GM19240 (cell line): ENCODE data around the gene TTC16.
"Not testable (repeated sequence)": the region's sequence is repeated elsewhere in the genome, so short reads cannot be mapped to it uniquely, and the experiment has no call there.

ENCODE experiments used
- DNase-seq: peaks from one replicate; pipeline ENCODE4 v3.0.0; 2011; ENCODE audit warnings: low spot score; ENCODE audit not compliant: insufficient read length

Gene TTC16

DNA sequence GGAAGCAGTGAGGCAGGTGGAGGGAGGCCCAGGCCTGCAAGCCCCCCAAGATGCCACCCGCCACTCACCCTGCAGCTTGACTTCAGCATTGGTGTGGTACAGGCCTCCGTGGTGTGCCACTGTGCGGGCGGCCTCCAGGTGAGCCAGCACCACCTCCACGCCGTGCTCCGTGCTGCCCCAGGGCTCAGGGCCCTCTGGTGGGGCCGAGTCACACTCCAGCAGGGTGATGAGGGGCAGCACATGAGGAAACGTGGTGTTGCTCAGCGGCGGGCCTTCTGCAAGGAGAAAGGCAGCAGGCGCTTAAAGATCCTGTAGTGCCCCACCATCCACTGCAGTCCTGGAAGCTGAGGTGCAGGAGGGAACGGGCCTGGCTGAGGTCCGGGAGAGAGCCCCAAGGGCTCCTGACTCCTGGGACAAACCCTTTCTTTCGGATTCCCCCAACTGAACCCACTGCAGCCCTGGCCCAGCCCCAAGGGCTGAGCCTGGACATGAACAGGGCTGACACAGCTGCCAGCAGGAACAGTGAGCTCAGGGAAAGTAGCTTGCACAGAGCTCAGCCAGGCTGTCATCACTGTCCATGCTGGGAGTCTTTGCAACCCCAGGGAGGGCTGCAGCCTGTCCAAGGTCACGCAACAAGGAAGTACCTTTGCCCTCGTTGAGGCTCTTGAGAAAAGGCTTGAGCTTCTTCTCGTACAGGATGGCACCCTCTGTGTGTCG is 23.9 kb downstream of the TTC16 start:
- DNase-seq: no peak

DNA sequence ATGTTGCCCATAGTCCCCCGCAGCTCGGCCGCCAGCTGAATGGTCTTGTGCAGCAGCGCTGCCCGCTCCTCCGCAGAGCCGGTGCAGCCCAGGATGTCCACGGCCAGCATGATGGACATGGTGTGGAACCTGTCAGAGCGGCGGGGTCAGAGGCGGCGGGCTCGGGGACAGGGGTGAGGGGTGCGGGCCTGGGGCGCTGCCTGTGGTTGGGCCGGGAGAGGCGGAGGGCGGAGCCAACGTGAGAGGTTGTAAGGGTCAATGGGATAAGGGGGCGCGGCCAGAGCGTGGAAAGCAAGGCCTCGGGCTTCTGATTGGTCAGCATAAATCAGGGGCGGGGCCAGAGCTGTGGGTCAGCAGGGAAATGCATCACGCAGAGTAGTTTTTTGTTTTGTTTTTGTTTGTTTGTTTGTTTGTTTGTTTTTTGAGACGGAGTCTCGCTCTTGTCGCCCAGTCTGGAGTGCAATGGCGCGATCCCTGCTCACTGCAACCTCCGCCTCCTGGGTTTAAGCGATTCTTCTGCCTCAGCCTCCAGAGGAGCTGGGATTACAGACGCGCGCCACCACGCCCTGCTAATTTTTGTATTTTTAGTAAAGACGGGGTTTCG is 26.1 kb downstream of the TTC16 start:
- no peak for DNase-seq

DNA sequence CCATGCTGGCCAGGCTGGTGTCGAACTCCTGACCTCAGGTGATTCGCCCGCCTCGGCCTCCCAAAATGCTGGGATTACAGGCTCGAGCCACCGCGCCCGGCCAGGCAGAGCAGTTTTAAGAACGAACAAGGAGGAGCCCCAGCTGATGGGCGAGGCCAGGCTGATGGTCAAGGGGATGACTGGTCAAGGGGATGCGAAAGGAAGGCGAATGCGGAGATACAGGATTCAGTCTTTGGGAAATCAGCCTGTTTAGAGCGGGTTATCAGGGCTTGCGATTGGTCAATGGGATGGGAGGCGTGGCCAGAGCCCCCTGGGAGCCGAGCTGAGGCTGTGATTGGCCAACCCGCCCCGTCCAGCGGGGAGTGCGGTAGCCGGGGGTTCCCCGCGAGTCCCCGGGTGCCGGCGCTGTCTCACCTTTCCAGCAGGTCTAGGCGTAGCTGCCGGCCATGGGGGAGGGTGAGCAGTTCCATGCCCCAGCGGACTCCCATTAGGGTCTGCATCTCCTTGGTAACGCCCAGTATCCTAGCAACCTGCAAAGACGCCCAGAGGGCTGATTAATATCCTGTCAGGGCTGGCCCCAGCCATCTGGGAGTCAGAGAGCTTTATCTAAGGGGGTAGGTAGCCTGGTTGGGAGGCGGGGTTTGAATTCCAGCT is 26.7 kb downstream of the TTC16 start:
- no peak for DNase-seq

DNA sequence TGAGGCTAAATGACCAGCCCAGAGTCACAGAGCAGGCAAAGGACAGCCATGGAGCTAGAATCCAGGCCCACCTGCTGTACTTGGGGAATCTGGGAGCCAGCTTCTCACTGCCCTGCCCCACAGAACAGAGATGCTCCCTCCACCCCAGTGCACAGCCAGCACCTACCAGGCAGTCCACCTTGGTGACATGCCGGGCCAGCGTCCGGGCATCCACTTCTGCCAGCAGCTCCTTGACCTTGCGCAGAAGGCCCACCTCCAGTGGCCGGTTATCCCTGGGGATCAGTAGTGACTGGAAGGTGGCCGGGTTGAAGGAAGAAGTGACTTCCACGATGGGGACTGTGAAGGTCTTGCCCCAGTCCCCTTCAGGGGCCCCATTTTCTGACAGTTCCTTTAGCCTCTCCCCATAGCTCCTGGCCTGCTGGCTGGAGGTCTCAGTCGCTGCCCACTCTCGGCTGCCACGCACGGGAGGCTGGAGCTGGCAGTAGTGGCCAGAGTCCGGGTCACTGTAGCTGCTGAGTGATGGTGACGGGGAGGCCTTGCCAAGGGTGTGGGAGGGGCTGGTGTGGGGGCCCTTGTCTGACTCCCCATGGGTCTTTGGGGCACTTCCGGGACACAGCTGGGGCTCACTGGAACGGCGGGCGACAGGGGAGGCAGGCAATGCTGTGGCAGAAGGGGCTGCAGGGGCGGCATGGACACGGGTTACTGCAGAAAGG is 28.7 kb downstream of the TTC16 start:
- no peak for DNase-seq

DNA sequence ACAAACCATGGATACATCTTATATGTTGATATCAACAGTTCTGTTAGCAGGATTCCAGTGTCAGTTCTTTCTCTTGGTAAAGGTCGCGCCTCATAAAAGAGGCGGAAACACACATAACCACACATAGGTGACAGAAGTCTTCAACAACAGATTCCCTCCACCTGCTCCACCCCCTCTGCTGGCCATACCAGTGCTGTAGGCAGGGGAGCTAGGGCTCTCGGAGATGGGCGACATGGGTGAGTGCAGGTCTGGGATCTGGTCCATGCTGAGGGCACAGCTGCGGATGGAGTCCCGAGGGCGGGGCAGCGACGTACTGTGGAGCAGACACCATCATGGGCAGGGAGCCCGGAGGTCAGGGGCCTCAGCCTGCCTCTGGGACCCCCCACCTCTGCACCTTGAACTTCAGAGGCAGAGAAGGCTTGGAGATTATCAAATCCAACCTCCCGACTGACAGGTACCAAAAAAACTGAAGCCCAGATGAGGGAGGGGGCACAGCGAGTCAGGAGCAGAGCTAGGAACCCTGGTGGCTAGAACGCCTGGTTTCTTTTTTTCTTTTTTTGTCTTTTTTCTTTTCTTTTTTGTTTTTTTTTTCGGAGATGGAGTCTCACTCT is 31.2 kb downstream of the TTC16 start:
- DNase-seq: no peak

DNA sequence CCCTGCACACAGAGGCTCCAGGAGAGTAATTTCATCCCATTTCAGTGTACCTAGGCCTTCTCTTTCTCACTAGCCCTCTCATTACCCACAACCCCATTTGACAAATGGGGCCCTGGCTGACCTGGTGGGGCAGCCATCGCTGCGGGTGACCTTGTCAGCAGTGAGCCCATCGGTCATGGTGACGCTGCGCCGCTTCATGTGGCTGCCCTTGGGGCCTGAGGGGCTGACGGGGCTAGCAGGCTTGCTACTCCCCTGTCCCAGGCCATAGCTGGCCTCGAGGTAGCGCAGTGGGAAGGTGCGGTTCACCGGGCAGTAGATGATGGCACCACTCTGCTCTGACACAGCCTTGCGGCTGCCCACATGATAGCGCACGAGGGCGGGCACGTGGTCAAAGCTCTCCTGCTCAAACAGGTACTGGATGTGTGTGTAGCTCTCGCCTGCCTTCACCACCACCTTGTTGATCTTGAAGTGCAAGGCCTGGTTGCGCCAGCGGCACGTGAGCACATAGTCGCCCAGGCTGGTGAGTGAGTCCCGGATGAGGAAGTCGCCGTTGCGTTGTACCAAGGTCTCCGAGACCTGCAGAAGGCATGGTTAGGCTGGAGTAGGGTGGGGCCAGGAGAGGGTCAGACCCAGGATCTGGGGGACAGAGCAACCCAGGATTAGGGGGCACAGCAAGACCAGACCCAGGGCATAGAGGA is 33.4 kb downstream of the TTC16 start:
- no peak for DNase-seq

DNA sequence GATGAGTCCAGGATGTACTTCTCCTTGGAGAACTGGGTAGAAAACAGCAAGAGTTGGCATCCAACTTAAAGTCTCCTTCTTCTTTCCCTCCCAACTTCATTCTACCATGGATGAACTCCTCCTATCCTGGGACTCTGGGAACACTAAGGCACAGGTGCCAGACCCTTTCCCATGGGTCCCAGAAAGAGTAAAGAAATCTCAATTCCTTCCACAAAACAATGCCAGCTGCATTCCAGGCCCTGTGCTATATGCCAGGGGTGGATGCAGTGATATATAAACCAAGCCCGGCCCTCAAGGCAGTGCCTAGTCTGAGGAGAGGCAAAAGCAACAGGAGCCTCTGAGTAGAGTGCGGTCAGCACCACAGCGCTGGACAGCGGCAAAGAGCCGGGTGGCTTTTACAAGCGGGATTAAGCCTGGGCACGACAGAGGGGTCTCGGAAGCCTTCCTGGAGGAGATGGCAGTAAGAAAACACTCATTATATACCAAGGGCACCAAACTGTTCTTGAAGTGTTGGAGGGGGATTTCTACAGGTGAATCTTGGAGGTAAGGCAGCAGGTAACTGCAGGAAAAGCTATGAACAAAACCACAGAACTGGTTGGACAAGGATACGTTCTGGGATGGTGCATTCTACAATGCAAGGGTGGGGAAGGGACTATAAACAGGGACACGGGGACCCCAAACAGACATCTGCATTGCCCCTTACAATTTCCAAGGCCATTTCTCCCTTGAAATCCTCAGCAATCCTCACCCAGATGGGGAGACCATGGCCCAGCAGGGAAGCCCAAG is 35.6 kb downstream of the TTC16 start:
- DNase-seq: no peak

DNA sequence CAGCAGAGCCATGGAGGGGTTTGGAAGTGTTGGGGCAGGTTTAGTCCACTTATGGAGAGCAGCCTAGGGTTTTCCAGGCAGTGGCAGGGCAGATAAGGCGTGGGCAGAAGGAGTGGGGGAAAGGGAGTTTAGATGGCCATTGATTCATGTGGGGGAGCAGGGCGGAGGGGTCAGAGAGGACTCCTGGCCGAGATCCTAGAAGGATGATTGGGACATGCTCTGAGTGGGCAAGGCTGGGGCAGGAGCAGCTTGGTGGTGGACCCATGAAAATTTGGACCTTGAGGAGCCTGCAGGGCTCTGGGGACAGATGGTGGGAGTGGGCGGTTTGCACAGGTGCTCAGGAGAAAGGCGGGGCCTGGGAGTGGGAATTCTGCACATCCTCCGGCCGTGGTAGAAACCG is 37.3 kb downstream of the TTC16 start:
- DNase-seq: no peak

DNA sequence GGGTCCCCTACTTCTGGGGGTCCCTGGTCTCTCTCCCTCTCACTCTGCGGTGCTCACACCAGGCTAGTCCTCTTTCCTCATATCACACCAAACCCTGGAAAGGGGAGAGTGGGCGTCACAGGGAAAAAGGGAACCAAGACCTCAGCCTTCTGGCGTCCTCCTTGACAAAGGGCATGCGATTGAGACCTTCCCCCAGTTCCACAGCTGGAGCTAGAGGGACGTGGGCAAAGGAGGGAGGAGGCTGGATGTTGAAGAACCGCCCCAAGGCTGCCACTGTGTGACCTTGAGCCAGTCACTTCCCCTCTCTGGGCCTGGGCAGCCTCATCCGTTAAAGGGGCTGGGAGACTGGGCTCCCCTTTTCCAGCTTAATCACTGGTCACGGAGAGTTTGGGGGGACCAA is 37.7 kb downstream of the TTC16 start:
- no peak for DNase-seq

DNA sequence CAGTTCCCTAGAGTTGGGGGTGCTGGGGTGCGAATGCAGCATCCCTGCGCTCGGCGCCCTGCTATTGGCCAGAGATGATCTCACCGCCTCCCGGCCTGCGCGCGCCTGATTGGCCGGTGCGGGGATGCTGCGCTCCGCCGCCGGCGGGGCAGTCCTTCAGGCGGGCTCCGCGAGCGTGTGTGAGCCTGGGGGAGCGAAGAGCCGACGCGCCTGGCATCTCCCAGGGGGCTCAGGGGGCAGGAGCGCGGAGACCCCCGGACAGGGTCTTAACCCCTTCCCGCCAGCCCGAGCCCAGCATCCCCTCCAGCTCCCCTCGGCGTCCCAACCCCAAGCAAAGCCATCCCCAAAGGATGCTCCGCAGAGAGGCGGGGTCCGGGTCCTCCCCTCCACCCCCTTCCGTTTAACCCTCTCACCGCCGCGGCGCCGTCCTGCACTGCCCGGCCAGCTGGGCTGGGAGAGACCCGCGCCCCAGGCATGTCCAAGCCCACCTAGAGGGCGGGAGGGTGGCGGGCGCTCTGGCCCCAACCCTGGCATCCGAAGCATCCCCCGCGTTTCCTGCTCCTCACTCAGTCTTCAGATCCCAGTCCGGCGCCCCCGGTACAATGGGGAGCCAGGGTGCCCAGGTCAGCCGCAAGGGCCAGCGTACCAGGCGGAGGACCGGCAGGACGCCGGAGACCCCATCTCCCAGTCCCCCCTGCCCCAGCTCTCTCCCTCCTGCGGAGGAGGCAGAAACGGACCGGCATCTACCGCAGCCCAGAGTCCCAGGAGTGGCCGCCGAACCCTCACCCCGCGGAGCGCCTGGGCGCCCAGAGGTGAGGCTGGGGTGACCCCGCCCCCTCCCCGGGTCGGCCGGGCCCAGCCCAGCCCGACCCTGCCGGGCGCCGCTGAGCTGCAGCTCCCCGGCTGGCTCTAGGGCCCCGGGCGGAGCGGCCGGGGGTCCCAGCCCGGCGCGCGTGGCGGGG is 38.5 kb downstream of the TTC16 start:
- DNase-seq: no peak

DNA sequence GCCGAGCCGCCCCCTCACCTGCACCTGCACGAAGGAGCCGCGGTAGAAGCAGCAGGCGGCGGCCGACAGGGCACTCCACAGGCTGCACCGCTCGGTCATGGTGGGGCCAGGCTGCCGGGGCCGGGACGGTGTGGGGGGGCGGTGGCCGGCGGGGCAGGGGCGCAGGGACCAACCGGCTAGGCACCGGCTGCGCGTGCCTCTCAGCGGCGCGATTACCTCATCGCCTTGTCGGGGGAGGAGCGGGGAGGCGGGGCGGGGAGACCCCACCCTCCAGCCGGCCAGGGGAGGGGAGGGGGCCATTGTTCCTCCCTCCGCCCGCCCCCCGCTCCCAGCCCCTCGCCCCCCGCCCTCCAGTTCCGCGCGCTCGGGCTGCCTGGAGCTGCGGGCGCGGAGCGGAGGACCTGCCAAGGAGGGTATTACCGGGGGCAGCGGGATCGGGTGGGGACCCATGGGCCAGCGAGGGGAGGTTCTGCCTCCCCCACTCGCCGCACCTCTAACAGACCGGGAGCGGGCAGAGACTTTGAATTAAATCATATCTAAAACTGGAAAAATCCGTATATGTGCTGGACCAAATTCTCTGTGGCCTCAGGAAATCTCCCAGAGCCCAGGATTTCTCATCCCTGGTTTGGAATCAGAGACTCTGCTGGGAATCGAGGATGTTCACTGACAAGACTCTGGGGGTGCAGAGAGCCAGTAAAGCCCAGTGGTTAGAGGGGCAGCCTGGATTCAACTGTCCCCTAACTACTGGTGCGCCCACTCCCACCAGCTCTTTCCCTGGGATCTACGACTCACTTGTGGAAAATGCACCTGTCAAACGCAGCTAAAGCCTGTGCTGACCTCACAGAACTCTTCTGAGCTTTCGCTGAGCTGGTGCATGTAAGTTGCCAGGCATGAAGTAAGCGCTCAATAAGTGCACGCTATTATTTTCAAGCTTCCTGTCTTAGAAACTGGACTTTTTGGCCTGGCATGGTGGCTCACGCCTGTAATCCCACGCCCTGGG is 39.5 kb downstream of the TTC16 start:
- DNase-seq: no peak

DNA sequence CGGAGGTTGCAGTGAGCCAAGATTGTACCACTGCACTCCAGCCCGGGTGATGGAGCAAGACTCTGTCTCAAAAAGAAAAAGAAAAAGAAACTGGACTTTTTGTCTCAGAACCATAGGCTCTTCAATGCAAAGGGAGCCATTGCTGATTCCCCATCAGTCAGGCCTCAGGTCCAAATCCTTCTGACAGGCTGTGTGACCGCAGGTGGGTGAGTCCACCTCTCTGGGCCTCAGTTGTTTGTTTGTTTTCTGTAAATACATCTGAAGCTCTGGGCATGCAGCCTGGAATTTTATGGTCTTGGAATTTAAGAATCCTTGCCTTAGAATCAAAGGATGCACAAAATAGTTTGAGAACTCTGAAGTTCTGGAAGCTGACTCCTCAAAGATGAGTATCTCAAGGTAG is 40.4 kb downstream of the TTC16 start:
- DNase-seq: no peak

DNA sequence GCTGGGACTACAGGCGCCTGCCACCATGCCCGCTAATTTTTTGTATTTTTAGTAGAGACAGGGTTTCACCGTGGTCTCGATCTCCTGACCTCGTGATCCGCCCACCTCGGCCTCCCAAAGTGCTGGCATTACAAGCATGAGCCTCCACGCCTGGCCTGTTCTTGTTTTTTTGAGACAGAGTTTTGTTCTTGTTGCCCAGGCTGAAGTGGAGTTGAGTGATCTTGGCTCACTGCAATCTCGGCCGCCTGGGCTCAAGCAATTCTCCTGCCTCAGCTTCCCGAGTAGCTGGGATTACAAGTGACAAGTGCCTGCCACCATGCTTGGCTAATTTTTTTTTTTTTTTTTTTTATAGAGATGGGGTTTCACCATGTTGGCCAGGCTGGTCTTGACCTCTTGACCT is 40.9 kb downstream of the TTC16 start:
- DNase-seq: not testable (repeated sequence)

DNA sequence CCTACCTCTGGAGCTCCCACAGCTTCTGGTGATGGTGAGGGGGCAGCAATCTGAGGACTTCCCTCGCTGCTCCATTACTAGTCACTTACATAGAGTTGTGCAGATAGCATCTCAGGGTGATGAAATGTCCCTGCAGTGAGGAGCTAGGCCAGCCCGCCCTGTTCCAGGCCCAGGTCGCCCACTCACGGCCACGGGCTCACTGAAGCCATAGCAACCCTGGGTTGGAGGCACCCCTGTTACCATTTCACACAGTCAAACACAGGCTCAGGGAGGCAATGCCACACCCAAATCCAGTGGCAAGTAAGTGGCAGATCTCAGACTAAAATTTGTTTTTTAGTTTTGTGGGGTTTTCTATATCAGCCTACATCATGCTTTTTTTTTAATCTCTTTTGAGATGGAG is 43.0 kb downstream of the TTC16 start:
- no peak for DNase-seq

DNA sequence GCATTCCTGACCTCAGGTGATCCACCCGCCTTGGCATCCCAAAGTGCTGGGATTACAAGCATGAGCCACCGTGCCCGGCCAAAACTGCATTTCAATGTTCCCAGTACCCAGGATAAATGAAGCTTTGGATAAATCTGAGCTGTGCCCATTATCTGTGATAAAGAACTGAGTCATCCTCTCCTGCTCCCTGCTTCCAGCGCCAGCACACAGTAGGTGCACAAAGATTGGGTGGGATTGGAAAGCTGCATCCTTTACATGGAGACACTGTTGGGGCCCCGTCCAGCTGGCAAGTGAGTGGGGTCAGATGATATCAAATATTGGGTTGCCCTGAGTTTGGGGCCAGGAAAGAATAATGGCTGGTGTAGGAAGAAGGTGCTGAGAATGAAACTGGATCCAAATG is 45.2 kb downstream of the TTC16 start:
- DNase-seq: no peak

DNA sequence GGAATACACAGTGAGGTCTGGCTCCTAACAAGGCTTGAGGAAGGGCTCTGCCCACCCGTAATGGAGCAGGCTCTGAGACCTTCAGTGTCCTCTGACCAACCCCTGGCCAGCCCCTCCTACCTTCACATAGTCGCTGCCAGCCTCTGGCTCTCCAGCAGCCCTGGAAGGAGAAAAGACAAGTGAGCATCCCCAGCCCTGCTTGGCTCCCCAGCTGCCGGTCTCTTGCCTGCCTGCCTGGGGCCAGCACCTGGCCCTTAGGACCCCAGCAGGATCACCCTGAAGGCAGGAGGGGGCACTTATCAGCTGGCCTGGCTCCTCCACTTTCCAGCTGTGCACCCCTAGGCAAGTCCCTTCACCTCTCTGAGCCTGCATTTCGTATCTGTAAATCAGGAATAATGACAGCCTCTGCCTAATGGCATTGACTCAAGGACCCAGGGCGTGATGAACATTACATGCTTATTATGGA is 45.6 kb downstream of the TTC16 start:
- no peak for DNase-seq

DNA sequence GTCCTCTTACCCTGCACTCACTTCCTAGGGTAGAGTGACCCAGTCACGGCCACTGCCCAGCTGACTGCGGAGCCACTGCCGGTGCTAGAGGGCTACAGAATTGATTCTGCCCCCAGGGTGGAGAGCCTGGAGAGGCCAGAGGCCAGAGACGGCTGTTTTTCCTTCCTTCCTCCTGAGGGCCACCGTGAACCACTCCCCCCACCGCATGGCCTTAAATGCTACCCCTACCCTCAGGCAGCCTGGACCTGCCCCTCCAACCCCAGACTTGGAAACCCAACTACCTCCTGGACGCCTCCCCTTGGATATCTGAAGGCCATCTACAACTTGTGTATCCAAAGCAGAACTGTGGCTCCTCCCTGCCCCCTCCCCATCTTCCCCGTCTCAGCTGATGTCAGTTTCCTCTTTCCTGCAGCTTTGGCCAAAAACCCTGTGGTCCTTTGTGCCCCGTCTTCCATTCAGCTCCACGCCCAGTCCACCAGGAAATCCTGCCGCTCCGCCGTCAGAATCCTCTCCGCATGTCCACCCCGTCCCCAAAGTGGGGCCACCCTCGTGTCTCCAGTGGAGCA is 46.3 kb downstream of the TTC16 start:
- DNase-seq: no peak
